Measurements from ENCODE around the gene TTYH3.

The TTYH3 gene

DNA sequence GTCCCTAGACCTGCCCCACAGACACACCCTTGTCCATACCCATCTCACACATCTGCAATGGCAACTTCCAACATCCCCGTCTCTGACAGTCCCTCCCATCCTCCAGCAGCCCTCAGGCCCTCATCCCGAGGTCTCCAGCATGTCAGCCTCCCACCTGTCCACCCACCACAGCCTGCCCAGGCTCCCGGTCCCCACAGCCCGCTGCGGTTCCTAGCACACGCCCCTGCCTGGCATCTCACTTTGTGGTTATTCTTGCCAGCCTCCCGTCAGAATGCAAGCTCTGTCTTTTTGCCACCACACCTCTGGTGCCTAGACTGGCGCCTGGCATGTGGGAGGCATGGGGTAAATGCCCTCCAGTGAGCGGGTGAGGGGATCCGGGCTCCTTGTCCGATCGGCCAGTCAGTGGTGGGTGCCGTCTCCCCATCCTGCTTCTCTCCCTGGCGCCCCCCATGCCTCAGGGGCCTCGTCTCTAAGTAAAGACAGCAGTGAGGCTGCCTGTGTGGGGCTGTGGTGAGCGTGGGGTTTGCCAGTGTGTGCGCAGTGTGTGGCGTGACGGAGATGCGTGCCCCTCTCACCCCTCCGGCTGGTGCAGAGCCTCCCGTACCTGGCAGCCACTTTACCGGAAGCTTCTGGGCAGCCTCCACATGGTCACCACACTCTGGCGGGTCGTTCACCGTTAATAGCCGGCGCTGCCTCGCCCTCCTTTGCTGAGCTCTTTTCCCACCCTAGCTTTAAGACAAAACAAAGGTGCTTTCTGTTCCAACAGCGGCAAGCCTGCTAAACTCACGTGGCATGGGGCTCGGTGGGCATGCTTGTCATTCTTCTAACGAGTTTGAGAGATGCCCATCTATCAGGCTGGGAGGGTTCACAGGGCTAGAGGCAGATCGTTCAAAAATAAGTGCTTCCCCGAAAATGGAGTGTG is 28.5 kb upstream of the TTYH3 start:
- no peak for DNase-seq (ENCODE audit: low read depth)
- no peak overlapping the region for H3K4me3 ChIP-seq (ENCODE audit: low read depth, low read length)
- TF ChIP-seq, protein P1, sequence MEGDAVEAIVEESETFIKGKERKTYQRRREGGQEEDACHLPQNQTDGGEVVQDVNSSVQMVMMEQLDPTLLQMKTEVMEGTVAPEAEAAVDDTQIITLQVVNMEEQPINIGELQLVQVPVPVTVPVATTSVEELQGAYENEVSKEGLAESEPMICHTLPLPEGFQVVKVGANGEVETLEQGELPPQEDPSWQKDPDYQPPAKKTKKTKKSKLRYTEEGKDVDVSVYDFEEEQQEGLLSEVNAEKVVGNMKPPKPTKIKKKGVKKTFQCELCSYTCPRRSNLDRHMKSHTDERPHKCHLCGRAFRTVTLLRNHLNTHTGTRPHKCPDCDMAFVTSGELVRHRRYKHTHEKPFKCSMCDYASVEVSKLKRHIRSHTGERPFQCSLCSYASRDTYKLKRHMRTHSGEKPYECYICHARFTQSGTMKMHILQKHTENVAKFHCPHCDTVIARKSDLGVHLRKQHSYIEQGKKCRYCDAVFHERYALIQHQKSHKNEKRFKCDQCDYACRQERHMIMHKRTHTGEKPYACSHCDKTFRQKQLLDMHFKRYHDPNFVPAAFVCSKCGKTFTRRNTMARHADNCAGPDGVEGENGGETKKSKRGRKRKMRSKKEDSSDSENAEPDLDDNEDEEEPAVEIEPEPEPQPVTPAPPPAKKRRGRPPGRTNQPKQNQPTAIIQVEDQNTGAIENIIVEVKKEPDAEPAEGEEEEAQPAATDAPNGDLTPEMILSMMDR (conservative IDR thresholded peaks at IDR 0.05; ENCODE audit: low read depth, low read length) = no peak

DNA sequence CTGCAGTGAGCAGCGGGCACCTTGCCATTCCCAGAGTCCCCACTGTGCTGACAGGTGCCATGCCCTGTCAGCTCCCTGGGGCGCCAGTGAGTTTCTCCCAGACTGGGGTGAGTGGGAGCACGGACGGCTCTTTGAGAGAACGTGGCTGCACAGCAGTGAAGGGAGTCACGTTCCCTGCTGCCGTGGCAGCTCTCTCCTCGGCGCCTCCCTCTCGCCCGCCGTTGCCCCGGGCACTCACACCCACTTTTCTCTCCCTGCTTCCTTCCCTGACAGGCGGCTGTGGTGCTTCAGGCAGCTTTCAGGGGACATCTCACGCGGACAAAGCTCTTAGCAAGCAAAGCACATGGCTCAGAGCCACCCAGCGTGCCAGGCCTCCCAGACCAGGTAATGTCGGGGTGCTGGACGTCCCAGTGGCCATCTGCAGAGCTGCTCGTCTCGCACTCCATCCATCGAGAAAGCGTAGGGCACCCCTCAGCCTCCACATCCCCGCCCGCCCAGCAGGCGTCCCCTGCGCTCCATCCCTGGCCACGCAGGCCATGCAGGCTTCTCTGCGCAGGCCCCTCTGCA is 27.1 kb upstream of the TTYH3 start:
- no peak for DNase-seq (ENCODE audit: low read depth)
- TF ChIP-seq, protein P1 (conservative IDR thresholded peaks at IDR 0.05; ENCODE audit: low read depth, low read length) = no peak
- H3K4me3 ChIP-seq (ENCODE audit: low read depth, low read length) = no peak overlapping the region

DNA sequence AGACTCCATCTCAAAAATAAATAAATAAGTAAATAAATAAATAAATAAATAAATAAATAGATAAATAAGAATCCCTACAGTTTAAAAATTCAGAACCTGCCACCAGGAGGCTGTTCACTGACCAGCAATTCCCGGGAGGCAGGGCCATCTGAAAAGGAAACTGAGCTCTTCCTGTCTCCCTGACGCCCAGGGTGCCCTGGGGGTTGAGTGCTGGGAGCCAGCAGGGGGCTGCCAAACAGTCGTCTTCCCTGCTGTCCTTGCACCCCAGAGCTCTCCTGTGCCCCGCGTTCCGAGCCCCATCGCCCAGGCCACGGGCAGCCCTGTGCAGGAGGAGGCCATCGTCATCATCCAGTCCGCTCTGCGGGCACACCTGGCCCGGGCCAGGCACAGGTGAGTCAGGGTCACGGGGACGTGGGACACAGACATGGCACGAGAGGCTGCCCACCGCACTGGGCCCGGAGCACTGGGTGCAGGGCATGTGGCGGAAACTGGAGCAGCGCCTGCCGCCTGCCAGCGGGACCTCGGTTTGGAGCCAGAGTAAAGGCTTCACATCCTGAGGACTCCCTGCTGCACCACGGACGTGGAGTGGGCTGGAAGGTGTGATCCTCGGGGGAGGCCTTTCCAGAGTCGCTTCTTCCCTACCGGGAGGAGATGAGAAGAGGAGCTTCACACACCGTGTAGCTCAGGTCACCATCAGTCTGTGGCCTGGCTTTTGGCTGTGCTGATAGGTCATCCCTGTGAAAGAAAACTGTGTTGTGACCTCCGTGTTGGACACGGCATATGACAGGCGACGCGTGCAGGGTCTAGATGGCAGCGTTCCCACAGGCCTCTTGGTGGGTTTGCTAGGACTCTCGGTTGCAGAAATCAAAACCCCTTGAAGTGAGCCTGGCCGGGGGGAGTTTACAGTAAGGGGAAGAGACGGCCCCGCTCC is 25.9 kb upstream of the TTYH3 start:
- DNase-seq (ENCODE audit: low read depth) = no peak
- TF ChIP-seq, protein P1 (conservative IDR thresholded peaks at IDR 0.05; ENCODE audit: low read depth, low read length) = no peak
- no peak overlapping the region for H3K4me3 ChIP-seq (ENCODE audit: low read depth, low read length)

DNA sequence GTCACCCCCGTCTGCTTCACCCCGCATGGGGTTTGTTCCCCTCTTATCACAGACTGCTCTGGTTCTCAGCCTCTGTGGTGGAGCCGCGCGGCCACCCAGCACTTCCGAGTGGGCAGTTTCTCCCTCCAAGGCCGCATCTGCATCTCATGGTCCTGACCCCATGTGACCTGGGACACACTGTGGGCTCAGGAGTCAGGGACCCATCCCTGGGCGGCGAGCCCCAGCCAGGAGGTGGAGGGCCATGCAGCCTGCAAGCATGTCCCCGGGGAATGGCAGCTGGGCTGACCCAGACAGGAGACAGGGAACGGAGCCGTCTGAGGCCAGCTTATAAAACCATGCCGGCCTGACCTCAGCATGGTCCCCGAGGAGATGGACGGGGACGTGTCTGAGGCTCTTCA is 25.2 kb upstream of the TTYH3 start:
- no peak overlapping the region for H3K4me3 ChIP-seq (ENCODE audit: low read depth, low read length)
- no peak for DNase-seq (ENCODE audit: low read depth)
- TF ChIP-seq, protein P1 (conservative IDR thresholded peaks at IDR 0.05; ENCODE audit: low read depth, low read length) = no peak

DNA sequence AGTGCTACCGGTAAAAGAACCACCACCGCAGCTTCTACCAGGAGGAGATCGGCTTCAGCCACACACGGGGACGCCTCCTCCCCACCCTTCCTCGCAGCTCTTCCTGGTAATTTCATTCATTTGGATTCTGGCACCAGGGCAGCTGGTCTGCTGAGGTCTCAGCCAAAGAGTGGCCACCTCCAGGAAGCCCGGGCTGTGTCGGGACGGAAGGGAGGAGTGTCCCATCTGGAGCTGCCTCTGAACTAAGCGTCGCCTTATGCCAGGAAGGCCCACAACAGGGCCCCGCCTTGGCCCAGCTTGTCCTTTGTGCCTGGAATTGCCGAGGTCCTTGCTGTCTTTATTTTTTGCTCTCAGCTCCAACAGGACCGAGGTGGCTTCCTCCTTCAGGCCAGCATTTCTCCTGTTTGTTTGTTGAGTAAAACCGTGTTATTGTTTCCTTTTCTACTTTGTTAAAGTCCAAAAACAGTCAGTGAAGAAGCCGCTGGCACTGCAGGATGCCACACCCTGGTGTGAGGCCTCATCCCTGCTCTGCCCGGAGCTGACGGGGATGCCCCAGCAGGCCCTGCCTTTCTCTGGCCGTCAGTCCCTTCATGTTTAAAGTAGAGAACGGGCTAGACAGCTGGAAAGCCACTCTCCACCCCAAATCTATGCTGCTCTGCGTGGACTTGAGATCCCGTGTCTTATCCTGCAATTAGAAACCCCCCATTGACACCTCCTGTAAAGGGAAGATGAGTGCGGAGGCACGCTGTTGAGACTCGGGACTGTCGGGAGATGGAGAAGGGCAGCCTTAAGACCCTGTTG is 24.5 kb upstream of the TTYH3 start:
- DNase-seq (ENCODE audit: low read depth) = no peak
- TF ChIP-seq, protein P1 (conservative IDR thresholded peaks at IDR 0.05; ENCODE audit: low read depth, low read length) = no peak

More for the DNA sequence above, 24.5 kb upstream of the TTYH3 start:
- H3K4me3 ChIP-seq (ENCODE audit: low read depth, low read length) = no peak overlapping the region

All from choroid plexus epithelial cell (primary cell).